HEK293 (cell line): ENCODE data around the gene MYH11.

ENCODE experiments used
- CTCF ChIA-PET: fragments of 350-600 bp; formaldehyde crosslinking; extraction: SDS; loops from one replicate; lab custom pipeline; 2021; ENCODE audit warnings: antibody characterized with exemption; lab: Yijun Ruan, JAX
- POLR2A ChIA-PET: fragments of 300-600 bp; formaldehyde crosslinking; extraction: SDS; loops from one replicate; lab custom pipeline; 2020; ENCODE audit warnings: antibody characterized with exemption, inconsistent platforms; lab: Yijun Ruan, JAX
- H3K27ac ChIP-seq: fragments of 200-500 bp; sonication (Bioruptor generic); 2 replicates; pipeline ENCODE4 v1.5.1; 2014; ENCODE audit warnings: low read depth, low read length, control low read depth, inconsistent platforms; ENCODE audit errors: extremely low read depth
- H3K36me3 ChIP-seq, 2 experiments: fragments of 200-500 bp in 1 of 2; sonication (Bioruptor generic) in 1 of 2; 1 replicate in 1 of 2; 2 replicates in 1 of 2; pipeline ENCODE4 v1.5.1; 2014 to 2017; ENCODE audit warnings: inconsistent platforms in 2 of 2, low read length in 2 of 2; ENCODE audit not compliant: control insufficient read depth in 2 of 2, insufficient read depth in 1 of 2
- H3K4me1 ChIP-seq: fragments of 200-500 bp; sonication (Bioruptor generic); 2 replicates; pipeline ENCODE4 v1.5.1; 2014; ENCODE audit warnings: mild to moderate bottlenecking, low read length, inconsistent platforms; ENCODE audit not compliant: control insufficient read depth, insufficient read depth
- H3K4me3 ChIP-seq: 2 replicates; pipeline ENCODE4 v1.5.1; 2011; ENCODE audit warnings: low read depth, mild to moderate bottlenecking, control low read depth, low read length, moderate library complexity
- H3K9me3 ChIP-seq: fragments of 200-500 bp; sonication (Bioruptor generic); 2 replicates; pipeline ENCODE4 v1.5.1; 2014; ENCODE audit warnings: low read depth, low read length, inconsistent platforms; ENCODE audit not compliant: control insufficient read depth, insufficient read depth
- GLI4 ChIP-seq: fragments of 450-650 bp; formaldehyde crosslinking; IDR thresholded peaks from 2 replicates; pipeline ENCODE4 v1.5.1; 2016; ENCODE audit warnings: missing biosample characterization, missing genetic modification characterization
- SP2 ChIP-seq: fragments of 450-650 bp; formaldehyde crosslinking; IDR thresholded peaks from 2 replicates; pipeline ENCODE4 v1.5.1; 2016; ENCODE audit warnings: missing biosample characterization, missing genetic modification characterization
- ZBTB1 ChIP-seq: fragments of 450-650 bp; formaldehyde crosslinking; IDR thresholded peaks from 2 replicates; pipeline ENCODE4 v1.5.1; 2016; ENCODE audit warnings: missing biosample characterization, missing genetic modification characterization
- ZBTB20 ChIP-seq: fragments of 450-650 bp; formaldehyde crosslinking; IDR thresholded peaks from 2 replicates; pipeline ENCODE4 v1.5.1; 2016; ENCODE audit warnings: missing biosample characterization, missing genetic modification characterization
- ZFHX2 ChIP-seq: fragments of 450-650 bp; formaldehyde crosslinking; conservative IDR thresholded peaks from 2 replicates; pipeline ENCODE4 v1.5.1; 2016; ENCODE audit warnings: missing biosample characterization, missing genetic modification characterization
- ZIC2 ChIP-seq: fragments of 450-650 bp; formaldehyde crosslinking; IDR thresholded peaks from 2 replicates; pipeline ENCODE4 v1.5.1; 2016; ENCODE audit warnings: missing biosample characterization, missing genetic modification characterization
- ZNF10 ChIP-seq: fragments of 450-650 bp; formaldehyde crosslinking; IDR thresholded peaks from 2 replicates; pipeline ENCODE4 v1.5.1; 2017; ENCODE audit warnings: missing biosample characterization, missing genetic modification characterization
- ZNF114 ChIP-seq: fragments of 450-650 bp; formaldehyde crosslinking; IDR thresholded peaks from 2 replicates; pipeline ENCODE4 v1.5.0; 2017; ENCODE audit warnings: missing biosample characterization, missing genetic modification characterization
- ZNF16 ChIP-seq: fragments of 450-650 bp; formaldehyde crosslinking; IDR thresholded peaks from 2 replicates; pipeline ENCODE4 v1.5.1; 2016; ENCODE audit warnings: low read depth, missing biosample characterization, missing genetic modification characterization
- ZNF174 ChIP-seq: fragments of 450-650 bp; formaldehyde crosslinking; IDR thresholded peaks from 2 replicates; pipeline ENCODE4 v1.5.0; 2017; ENCODE audit warnings: missing biosample characterization, mild to moderate bottlenecking, missing genetic modification characterization
- ZNF221 ChIP-seq: fragments of 450-650 bp; formaldehyde crosslinking; IDR thresholded peaks from 2 replicates; pipeline ENCODE4 v1.5.1; 2017; ENCODE audit warnings: missing biosample characterization, missing genetic modification characterization, borderline replicate concordance
- ZNF391 ChIP-seq: fragments of 450-650 bp; formaldehyde crosslinking; IDR thresholded peaks from 2 replicates; pipeline ENCODE4 v1.5.1; 2016; ENCODE audit warnings: low read depth, missing biosample characterization, missing genetic modification characterization, borderline replicate concordance
- ZNF514 ChIP-seq: fragments of 450-650 bp; formaldehyde crosslinking; IDR thresholded peaks from 2 replicates; pipeline ENCODE4 v1.5.1; 2016; ENCODE audit warnings: missing biosample characterization, missing genetic modification characterization
- ZNF521 ChIP-seq: fragments of 450-650 bp; formaldehyde crosslinking; IDR thresholded peaks from 2 replicates; pipeline ENCODE4 v1.5.1; 2017; ENCODE audit warnings: missing biosample characterization, mild to moderate bottlenecking, missing genetic modification characterization
- ZNF549 ChIP-seq: fragments of 450-650 bp; IDR thresholded peaks from 2 replicates; pipeline ENCODE4 v1.5.1; 2018; ENCODE audit warnings: missing biosample characterization, missing genetic modification characterization, mild to moderate bottlenecking, inconsistent platforms, moderate library complexity
- ZNF558 ChIP-seq: fragments of 450-650 bp; formaldehyde crosslinking; IDR thresholded peaks from 2 replicates; pipeline ENCODE4 v1.5.1; 2016; ENCODE audit warnings: missing biosample characterization, missing genetic modification characterization
- ZNF600 ChIP-seq: fragments of 450-650 bp; formaldehyde crosslinking; IDR thresholded peaks from 2 replicates; pipeline ENCODE4 v1.5.1; 2016; ENCODE audit warnings: missing biosample characterization, missing genetic modification characterization
- ZNF623 ChIP-seq: fragments of 450-650 bp; formaldehyde crosslinking; IDR thresholded peaks from 2 replicates; pipeline ENCODE4 v1.5.1; 2016; ENCODE audit warnings: missing biosample characterization, missing genetic modification characterization
- ZNF654 ChIP-seq: fragments of 450-650 bp; formaldehyde crosslinking; IDR thresholded peaks from 2 replicates; pipeline ENCODE4 v1.5.1; 2016; ENCODE audit warnings: low read depth, missing biosample characterization, missing genetic modification characterization
- ZNF658 ChIP-seq: fragments of 450-650 bp; formaldehyde crosslinking; IDR thresholded peaks from 2 replicates; pipeline ENCODE4; 2016; ENCODE audit warnings: missing biosample characterization, missing genetic modification characterization
- ZNF664 ChIP-seq: fragments of 450-650 bp; formaldehyde crosslinking; IDR thresholded peaks from 2 replicates; pipeline ENCODE4 v1.5.1; 2016; ENCODE audit warnings: missing biosample characterization, missing genetic modification characterization
- ZNF677 ChIP-seq: fragments of 450-650 bp; IDR thresholded peaks from 2 replicates; pipeline ENCODE4 v1.5.0; 2018; ENCODE audit warnings: missing biosample characterization, mild to moderate bottlenecking, missing genetic modification characterization, moderate library complexity
- ZNF701 ChIP-seq: fragments of 450-650 bp; formaldehyde crosslinking; IDR thresholded peaks from 2 replicates; pipeline ENCODE4 v1.5.1; 2016; ENCODE audit warnings: missing biosample characterization, missing genetic modification characterization
- ZNF768 ChIP-seq: fragments of 450-650 bp; formaldehyde crosslinking; IDR thresholded peaks from 2 replicates; pipeline ENCODE4 v1.5.1; 2018; ENCODE audit warnings: missing biosample characterization, mild to moderate bottlenecking, missing genetic modification characterization
- ZNF776 ChIP-seq: fragments of 450-650 bp; formaldehyde crosslinking; IDR thresholded peaks from 2 replicates; pipeline ENCODE4 v1.5.0; 2017; ENCODE audit warnings: missing biosample characterization, missing genetic modification characterization, borderline replicate concordance
- ZNF777 ChIP-seq: fragments of 450-650 bp; formaldehyde crosslinking; IDR thresholded peaks from 2 replicates; pipeline ENCODE4 v1.5.1; 2017; ENCODE audit warnings: missing biosample characterization, missing genetic modification characterization, borderline replicate concordance
- TF ChIP-seq, protein P1 (sequence below): fragments of 450-650 bp; formaldehyde crosslinking; IDR thresholded peaks from 2 replicates; pipeline ENCODE4 v1.5.1; 2016; ENCODE audit warnings: missing biosample characterization, missing genetic modification characterization, borderline replicate concordance
- TF ChIP-seq, protein P2 (sequence below): fragments of 450-650 bp; formaldehyde crosslinking; IDR thresholded peaks from 2 replicates; pipeline ENCODE4 v1.5.1; 2016; ENCODE audit warnings: missing biosample characterization, missing genetic modification characterization

Gene MYH11

DNA sequence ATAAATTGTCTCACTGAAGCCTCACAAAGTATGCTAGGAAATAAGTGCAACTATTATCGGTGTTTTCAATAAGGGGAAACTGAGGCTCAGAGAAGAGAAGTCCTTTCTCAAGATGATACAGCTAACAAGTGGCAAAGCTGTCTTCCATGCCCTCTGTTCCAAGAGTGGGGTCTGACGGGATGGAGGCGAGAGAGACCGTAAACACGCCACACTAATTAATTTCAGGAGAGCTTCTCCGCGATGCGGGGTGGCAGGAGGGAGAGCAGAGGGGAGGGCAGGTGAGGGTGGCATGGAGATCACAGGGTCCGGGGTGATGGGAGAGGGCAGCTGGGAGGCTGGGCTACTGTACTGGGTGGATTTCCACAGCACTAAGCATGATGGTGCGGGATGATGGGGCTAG, 80.3 kb downstream of the MYH11 start:
- no peaks in the 10 kb centered on the region for H3K36me3 ChIP-seq
- no peaks in the 10 kb centered on the region for H3K9me3 ChIP-seq
- H3K4me3 ChIP-seq: no peak overlapping the region
- no peak overlapping the region for H3K27ac ChIP-seq
- CTCF ChIA-PET: interaction anchor here (0.6 to 4.3 kb wide), 6 partner anchors 10 to 208 kb away, joined by 3 to 59 read pairs (median 3); no protein-coding TSS in a partner anchor
- H3K4me1 ChIP-seq: no peaks in the 10 kb centered on the region
- POLR2A ChIA-PET: no interaction called here
- TF ChIP-seq ZNF549 (tag by site-specific recombination): no peak
- TF ChIP-seq ZNF777: no peak
- TF ChIP-seq ZNF521 (tag by site-specific recombination): no peak
- no peak for TF ChIP-seq GLI4 (tag by site-specific recombination)

DNA sequence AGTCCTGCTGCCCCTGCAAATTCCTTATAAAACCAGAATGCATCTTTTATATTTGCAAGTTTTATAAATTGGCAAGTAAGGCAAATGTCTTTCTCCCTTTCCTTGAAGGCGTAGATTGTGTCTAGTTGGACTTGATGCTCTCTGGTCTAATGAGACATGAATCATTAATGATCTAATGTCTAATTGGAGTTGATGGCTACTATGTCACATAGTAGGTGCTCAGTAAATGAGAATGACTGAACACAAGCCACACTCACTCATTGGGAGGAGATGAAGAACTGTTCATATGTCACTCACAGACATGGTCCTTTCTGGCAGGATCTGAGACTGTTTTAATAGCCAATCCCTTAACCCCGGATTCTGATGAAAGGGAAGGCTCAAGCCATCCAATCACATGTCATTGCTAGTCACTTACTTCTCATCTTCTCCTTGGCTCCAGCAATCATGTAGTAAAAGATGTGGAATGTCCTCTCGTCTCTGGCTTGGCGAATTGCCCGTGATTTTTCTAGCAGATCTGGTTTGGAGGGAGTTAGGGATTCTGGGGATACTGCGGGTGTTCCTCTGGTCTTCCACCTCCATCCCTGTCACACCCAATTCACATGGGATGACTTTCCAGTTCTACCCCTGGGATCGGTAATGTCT, 81.0 kb downstream of the MYH11 start:
- Histone ChIP-seq H3K4me1 (no peaks in the 10 kb centered on the region), H3K27ac (no peak overlapping the region), H3K9me3 (no peaks in the 10 kb centered on the region), H3K36me3 (no peaks in the 10 kb centered on the region), H3K4me3 (no peak overlapping the region)
- CTCF ChIA-PET: interaction anchor here (0.7 to 4.3 kb wide), 3 partner anchors 15 to 47 kb away, joined by 3 to 59 read pairs (median 3); no protein-coding TSS in a partner anchor
- no peak for TF ChIP-seq ZNF10
- TF ChIP-seq ZNF664 (tag by site-specific recombination): peak; percentile 54; the same call in 1 of the 2 replicates
- POLR2A ChIA-PET: no interaction called here

DNA sequence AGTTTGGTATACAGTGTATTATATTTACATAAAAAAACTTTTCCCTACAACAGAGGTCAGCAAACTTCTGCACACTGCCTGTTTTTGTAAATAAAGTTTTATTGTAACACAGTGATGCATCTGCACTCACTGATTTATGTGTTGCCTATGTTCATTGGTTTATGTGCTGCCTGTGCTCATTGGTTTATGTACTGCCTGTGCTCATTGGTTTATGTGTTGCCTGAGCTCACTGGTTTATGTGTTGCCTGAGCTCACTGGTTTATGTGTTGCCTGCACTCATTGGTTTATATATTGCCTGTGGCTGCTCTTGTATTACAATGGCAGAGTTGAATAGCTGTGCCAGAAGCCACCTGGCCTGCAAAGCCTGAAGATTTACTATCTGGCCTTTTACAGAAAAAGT, 81.6 kb downstream of the MYH11 start:
- TF ChIP-seq ZNF701 (tag by site-specific recombination) (no peak), ZNF623 (no peak), SP2 (0 out of 2 replicates have a peak, but pooled peaks have one; percentile 7), ZNF677 (tag by site-specific recombination) (no peak), ZBTB20 (tag by site-specific recombination) (no peak), ZNF768 (tag by site-specific recombination) (no peak), ZNF654 (tag by site-specific recombination) (no peak), ZNF658 (tag by site-specific recombination) (no peak)
- Histone ChIP-seq H3K9me3 (no peaks in the 10 kb centered on the region), H3K4me3 (no peak overlapping the region), H3K27ac (no peak overlapping the region), H3K36me3 (no peaks in the 10 kb centered on the region), H3K4me1 (no peaks in the 10 kb centered on the region)
- ChIA-PET CTCF (interaction anchor here (0.8 to 1.2 kb wide), 2 partner anchors 10 to 18 kb away, joined by 3 to 7 read pairs; no protein-coding TSS in a partner anchor), POLR2A (no interaction called here)

DNA sequence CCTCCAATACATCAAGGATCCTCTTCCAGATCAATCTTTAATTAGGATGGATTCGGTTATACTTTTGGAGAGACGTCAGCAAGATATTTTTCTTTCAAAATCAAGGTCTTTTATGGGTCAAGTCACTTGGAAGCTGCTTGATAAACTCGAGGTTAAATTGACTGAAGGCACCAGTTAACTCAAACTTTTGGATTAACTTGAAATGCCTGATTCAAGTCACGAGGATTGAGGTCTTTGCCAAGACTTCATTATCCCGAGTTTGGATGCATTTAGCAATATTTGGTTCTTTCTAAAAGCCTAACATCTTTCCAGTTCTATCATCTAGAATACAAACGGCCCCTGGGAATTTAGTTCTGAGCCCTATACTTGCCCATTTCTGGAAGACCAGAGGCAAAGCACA, 82.9 kb downstream of the MYH11 start:
- Histone ChIP-seq H3K4me1 (no peaks in the 10 kb centered on the region), H3K36me3 (no peaks in the 10 kb centered on the region), H3K4me3 (no peak overlapping the region)
- ChIA-PET CTCF (interaction anchor here (1.2 to 2.2 kb wide), 2 partner anchors 17 to 49 kb away, joined by 5 read pairs; no protein-coding TSS in a partner anchor), POLR2A (no interaction called here)
- TF ChIP-seq ZNF221 (tag by site-specific recombination) (no peak), ZFHX2 (tag by site-specific recombination) (no peak), ZBTB1 (tag by site-specific recombination) (no peak), ZNF558 (tag by site-specific recombination) (no peak), ZIC2 (tag by site-specific recombination) (no peak), ZNF16 (tag by site-specific recombination) (no peak), ZNF114 (tag by site-specific recombination) (no peak), ZNF174 (tag by site-specific recombination) (no peak), ZNF391 (tag by site-specific recombination) (no peak), ZNF600 (no peak), ZNF776 (tag by site-specific recombination) (no peak), ZNF514 (tag by site-specific recombination) (no peak)
- TF ChIP-seq, protein P1, sequence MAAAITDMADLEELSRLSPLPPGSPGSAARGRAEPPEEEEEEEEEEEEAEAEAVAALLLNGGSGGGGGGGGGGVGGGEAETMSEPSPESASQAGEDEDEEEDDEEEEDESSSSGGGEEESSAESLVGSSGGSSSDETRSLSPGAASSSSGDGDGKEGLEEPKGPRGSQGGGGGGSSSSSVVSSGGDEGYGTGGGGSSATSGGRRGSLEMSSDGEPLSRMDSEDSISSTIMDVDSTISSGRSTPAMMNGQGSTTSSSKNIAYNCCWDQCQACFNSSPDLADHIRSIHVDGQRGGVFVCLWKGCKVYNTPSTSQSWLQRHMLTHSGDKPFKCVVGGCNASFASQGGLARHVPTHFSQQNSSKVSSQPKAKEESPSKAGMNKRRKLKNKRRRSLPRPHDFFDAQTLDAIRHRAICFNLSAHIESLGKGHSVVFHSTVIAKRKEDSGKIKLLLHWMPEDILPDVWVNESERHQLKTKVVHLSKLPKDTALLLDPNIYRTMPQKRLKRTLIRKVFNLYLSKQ: no peak
- TF ChIP-seq, protein P2, sequence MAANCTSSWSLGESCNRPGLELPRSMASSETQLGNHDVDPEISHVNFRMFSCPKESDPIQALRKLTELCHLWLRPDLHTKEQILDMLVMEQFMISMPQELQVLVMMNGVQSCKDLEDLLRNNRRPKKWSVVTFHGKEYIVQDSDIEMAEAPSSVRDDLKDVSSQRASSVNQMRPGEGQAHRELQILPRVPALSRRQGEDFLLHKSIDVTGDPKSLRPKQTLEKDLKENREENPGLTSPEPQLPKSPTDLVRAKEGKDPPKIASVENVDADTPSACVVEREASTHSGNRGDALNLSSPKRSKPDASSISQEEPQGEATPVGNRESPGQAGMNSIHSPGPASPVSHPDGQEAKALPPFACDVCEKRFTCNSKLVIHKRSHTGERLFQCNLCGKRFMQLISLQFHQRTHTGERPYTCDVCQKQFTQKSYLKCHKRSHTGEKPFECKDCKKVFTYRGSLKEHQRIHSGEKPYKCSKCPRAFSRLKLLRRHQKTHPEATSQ (tag by site-specific recombination): no peak
- TF ChIP-seq, all 188 proteins: peak for 0
- H3K9me3 ChIP-seq: no peaks in the 10 kb centered on the region
- no peak overlapping the region for H3K27ac ChIP-seq
